H54 (cell line): Measurements from ENCODE around the gene BAZ1B.
"Not testable (repeated sequence)": the region's sequence is repeated elsewhere in the genome, so short reads cannot be mapped to it uniquely, and the experiment has no call there.

Experiments
- DNase-seq: peaks from one replicate; pipeline ENCODE4 v3.0.0; 2011; ENCODE audit warnings: low spot score, mixed read lengths; ENCODE audit not compliant: insufficient read length
- FAIRE-seq: peaks from 3 replicates; lab custom pipeline; 2011; peaks lifted over from hg19 to GRCh38; lab: Jason Lieb, UNC
- POLR2A ChIP-seq: IDR thresholded peaks from 2 replicates; pipeline ENCODE4 v1.6.1; 2011; ENCODE audit warnings: low read depth, mild to moderate bottlenecking, low read length

BAZ1B gene

DNA sequence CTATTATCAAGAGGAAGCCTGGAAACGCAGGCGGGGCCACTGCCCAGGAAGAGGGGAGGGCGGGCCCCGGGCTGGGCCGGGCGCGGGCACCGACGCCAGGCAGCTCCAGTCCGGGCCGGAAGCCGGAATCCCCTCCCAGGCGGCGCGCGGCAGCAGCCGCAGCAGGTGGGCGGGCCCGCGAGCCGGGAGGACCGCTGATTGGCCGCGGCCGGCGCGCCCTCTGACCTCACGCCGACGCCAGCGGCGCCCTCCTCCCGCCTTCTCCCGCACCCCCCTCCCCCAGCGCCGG, 35.0 kb upstream of the BAZ1B start:
- FAIRE-seq = no peak
- no peak for TF ChIP-seq POLR2A

DNA sequence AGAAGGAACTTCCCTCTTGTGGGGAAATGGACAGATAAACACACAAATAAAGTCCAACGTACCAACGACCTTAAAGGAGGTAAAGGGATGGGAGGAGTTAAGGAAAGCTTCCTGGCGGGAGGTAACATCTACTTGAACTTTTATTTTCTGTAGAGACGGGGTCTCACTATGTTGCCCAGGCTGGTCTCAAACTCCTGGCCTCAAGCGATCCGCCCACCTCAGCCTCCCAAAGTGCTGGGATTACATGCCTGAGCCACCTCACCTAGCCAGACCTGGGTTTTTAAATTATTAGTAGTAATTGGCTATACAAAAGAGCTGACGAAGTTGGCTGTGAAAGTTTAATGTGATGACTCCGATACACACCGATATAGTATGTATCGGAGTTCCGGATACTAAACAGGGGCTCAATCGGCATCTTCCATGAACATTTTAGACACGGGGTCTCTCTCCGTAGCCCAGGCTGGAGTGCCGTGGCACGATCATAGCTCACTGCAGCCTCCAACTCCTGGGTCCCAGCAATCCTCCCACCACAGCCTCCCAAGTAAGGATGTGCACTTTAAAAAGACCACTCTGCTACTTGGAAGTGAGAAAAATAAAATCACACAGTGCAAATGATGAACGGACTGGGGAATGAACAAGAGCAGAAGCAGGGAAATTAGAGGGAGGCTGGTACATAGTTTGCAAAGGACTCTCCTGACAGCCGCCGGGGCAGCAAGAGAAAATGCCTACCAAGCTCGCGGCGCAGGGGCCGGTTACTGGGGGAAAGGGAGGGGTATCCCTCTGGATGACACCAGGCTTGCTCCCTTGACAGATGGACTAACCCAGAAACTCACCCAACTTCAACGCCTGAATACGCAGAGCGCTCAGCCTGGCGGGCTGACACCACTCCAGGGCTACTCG, 34.4 kb upstream of the BAZ1B start:
- DNase-seq (no peak), FAIRE-seq (no peak)
- TF ChIP-seq POLR2A = peak; percentile 69

More for the DNA sequence above, 35.0 kb upstream of the BAZ1B start:
- DNase-seq = peak; percentile 86

DNA sequence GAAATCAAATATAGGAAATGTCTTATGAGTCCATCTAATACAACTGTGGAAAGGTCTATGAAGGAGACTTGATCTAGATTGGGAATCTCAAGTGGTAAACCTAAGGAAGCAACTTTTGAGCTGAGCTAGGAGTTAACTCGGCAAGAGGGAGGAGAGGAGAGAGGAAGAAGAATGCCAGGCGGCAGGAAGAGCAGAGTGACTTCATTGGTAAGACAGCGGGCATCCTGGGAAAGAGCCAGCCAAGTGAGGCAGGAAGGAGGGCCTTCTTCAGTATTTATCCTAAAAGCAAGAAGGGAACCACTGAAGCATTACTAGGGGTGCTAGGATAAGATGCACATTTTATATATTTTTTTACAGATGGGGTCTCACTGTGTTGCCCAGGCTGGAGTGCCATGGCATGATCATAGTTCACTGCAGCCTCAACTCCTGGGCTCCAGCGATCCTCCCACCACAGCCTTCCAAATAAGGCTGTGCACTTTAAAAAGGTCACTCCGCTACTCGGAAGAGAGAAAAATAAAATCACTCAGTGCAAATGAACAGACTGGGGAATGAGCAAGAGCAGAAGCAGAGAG, 33.4 kb upstream of the BAZ1B start:
- TF ChIP-seq POLR2A = no peak
- peak; percentile 34 for DNase-seq
- no peak for FAIRE-seq

DNA sequence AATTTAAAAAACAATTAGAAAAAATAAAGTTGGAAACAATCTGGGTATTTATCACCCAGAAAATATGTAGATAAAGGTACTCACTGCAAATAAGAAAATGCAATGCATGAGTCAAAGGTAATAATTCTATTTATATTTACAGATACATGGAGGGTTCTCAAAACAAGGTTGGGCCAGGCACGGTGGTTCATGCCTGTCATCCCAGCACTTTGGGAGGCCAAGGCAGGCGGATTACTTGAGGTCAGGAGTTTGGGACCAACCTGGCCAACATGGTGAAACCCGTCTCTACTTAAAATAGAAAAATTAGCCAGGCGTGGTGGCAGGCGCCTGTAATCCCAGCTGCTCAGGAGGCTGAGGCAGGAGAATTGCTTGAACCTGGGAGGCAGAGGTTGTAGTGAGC, 28.0 kb upstream of the BAZ1B start:
- not testable (repeated sequence) for FAIRE-seq

DNA sequence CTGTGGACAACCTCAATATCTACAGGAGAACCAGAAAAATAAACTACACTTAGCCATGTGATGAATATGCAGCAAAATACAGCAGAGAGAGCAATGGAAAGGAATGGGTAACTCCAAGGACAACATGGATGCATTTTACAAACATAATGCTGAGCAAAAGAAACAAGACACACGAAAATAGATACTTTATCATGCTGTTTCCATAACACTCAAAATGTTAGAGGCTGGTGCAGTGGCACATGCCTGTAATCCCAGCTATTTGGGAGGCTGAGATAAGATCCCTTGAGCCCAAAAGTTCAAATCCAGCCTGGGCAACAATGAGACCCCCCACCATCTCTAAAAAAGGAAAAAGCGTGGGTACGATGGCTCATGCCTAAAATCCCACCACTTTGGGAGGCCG, 27.1 kb upstream of the BAZ1B start:
- FAIRE-seq = no peak
- TF ChIP-seq POLR2A = no peak
- DNase-seq = no peak

More for the DNA sequence above, 28.0 kb upstream of the BAZ1B start:
- not testable (repeated sequence) for DNase-seq

DNA sequence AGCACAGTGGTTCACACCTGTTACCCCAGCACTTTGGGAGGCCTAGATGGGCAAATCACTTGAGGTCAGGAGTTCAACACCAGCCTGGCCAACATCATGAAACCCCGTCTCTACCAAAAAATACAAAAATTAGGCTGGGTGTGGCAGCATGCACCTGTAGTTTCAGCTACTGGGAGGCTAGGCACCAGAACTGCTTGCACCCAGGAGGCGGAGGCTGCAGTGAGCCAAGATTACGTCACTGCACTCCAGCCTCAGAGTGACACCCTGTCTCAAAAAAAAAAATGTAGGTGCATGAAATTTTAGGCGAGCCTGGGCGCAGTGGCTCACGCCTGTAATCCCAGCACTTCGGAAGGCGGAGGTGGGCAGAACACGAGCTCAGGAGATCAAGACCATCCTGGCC, 25.7 kb upstream of the BAZ1B start:
- TF ChIP-seq POLR2A = no peak
- DNase-seq (no peak), FAIRE-seq (no peak)

DNA sequence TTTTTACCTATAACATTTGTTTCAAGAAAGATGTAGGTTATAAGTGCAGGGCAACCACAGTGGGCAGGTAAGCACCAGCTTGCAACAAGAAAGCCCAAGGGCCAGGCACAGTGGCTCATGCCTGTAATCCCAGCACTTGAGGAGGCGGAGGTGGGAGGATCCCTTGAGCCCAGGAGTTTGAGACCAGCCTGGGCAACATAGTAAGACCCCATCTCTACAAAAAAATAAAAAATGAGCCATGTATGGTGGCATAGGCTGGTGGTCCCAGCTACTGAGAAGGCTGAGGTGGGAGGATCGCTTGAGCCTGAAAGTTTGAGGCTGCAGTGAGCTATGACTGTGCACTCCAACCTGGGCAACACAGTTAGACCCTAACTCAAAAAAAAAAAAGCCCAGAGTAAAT, 22.6 kb upstream of the BAZ1B start:
- FAIRE-seq (no peak), DNase-seq (no peak)
- TF ChIP-seq POLR2A = no peak

DNA sequence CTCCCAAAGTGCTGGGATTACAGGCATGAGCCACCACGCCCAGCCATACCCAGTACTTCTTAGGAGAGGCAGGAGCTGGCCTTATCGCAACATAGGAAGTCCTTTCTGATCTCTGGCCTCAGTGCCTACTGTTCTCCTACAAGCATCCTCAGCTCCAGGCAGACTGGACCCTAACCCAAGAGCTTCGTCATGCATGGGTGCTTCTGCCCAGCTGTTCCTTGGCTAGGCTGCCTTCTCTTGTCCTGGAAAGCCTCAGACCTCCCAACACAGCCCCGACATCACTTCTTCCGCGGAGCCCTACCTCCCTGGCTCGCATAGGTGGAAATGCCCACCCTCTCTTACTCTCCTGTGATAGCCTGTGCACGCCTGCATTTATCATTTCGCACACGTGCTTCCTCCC, 19.6 kb upstream of the BAZ1B start:
- no peak for TF ChIP-seq POLR2A
- FAIRE-seq (no peak), DNase-seq (no peak)

DNA sequence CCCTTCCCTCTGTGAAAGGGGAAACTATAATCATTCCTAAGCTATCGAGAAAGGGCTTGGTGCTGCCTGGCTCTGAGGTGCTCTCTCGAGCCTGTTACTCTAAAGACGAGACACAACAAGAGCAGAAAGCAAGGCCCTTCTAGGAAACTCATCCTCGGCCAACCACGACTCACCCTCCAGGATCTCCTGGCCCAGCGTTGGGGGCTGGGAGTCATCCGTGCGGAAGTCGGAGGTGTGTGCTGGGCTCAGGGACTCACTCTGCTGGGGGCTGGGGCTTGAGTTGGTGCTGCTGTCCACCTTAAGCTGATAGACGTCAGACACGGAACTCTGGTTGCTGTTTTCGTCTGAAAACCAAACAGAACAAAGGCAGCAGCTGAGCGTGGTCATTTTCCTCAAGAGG, 17.6 kb upstream of the BAZ1B start:
- no peak for FAIRE-seq
- TF ChIP-seq POLR2A = no peak
- DNase-seq = no peak

DNA sequence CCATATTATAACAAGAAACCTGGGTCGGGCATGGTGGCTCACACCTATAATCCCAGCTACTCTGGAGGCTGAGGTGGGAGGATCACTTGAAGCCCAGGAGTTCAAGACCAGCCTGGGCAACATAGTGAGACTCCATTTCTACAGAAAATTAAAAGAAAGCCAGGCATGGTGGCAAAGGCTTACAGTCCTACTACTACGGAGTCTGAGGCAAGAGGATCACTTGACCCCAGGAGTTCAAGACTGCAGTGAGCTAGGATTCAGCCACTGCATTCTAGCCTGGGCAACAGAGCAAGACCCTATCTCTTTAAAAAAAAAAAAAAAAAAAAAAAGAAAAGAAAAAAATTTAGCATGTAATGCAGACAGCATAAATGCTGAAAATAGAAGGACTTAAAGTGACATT, 16.4 kb upstream of the BAZ1B start:
- FAIRE-seq, DNase-seq: not testable (repeated sequence)

DNA sequence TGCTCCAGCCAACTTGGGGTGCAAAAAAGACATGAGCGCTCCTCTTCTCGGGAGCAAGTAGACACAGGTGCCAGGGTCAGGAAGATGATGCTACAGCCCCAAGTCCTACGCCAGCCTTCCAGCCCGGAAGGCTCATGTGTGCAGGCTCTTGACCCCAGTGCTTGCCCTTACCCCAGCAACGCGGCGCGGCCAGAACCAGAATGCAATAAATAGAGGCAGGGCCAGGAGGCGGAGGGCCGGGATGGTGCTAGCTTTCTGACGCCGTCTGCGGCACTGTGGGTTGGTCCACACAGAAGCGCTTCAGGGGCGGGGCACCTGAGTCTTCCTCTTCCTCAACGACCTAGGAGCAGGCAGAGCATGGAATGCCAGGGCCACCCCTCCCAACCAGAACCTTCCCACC, 15.0 kb upstream of the BAZ1B start:
- TF ChIP-seq POLR2A = no peak
- no peak for DNase-seq
- FAIRE-seq = no peak

DNA sequence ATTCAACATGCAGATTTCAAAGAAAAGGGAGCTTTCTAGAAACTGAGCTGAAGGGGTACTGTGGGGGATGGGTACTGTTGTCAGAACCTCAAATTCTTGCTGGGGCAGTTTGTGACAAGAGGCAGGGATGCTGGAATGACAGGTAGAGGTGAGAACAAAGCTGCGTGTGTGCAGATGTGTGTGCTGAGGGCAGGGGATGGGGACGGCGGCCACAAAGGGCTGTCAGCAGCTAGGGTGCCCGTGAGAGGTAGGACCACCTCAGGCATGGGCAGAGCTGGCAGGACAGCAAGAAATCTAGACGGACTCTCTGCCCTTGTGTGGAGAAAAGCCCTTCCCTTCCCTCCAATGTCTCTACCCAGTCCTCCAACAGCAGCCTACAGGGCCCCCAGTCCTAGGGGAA, 14.4 kb upstream of the BAZ1B start:
- no peak for DNase-seq
- no peak for TF ChIP-seq POLR2A
- no peak for FAIRE-seq

DNA sequence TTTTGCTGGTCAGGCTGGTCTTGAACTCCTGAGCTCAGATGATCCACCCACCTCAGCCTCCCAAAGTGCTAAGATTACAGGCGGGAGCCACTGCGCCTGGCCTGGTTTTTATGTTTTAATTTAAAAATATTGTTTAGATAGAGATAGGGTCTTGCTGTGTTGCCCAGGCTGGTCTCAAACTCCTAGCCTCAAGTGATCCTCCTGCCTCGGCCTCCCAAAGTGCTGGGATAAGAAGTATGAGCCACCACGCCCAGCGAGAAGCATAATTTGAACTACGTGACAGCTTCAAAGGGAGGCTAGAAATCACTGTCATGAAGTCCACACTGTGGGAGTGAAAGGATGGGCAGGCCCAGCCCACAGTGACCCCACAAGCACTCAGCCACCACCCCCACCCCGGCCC, 13.8 kb upstream of the BAZ1B start:
- DNase-seq, FAIRE-seq: not testable (repeated sequence)

DNA sequence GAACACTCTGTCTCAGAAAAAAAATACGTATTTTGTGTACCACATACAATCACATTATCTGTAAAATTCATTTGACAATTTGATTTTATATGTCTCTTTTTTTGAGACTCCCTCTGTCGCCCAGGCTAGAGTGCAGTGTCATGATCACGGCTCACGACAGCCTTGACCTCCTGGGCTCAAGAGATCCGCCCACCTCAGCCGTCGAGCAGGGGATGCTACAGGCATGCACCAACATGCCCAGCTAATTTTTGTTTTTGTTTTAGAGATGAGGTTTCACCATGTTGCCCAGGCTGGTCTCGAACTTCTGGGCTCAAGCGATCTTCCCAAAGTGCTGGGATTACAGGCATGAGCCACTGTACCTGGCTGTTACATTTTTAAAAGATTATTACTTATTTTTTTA, 11.6 kb upstream of the BAZ1B start:
- FAIRE-seq = no peak

DNA sequence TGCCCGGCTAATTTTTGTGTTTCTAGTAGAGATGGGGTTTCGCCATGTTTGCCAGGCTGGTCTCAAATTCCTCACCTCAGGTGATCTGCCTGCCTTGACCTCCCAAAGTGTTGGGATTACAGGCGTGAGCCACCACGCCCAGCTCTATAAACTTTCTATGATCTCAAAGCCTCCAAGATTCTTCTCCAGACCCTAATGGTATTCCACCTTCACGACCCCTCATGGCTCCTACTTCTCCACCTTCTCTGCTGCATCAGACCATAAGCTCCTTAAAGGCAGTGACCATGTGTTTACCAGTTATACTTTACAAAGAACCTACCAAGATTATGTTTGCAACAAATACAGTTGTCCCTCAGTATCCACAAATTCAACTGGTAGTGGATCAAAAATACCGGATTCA, 10.1 kb upstream of the BAZ1B start:
- FAIRE-seq = no peak
- no peak for DNase-seq
- no peak for TF ChIP-seq POLR2A

More for the DNA sequence above, 11.6 kb upstream of the BAZ1B start:
- no peak for DNase-seq
- no peak for TF ChIP-seq POLR2A

DNA sequence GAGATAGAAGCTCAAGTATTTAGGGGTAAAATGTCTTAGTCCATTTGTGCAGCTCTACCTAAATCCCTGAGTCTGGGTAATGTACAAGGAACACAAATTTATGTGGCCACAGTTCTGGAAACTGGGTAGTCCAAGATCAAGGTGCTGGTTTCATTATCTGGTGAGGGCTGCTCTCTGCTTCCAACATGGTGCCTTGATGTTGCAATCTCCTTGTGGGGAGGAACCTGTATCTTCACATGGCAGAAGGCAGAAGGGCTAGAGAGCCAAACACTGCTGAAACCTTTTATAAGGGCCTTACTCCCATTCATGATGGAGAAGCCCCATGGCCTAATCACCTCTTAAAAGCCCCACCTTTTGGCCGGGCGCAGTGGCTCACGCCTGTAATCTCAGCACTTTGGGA, 8.7 kb upstream of the BAZ1B start:
- FAIRE-seq (no peak), DNase-seq (no peak)
- TF ChIP-seq POLR2A = no peak
